ENCODE results near the gene PTPRN2.

The PTPRN2 gene

DNA sequence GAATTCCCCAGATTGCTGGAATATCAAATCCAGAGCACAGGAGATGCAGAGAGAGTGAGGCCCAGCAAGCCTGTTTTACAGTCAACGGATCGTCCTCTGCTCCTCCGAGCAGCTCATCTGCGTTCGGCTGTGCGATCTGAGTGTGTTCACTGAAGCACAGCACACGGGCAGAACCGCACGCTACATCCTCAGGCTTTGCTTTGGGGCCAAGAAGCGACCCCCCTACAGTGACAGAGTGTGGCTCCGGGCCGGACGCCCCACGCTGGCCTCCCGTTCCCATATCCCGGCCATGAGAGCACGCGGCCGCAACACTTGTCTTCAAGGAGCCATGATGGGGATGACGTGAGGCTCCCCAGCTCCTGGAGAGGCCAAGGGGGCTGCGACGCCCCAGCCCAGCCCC, 819.4 kb downstream of the PTPRN2 start:
- no peak overlapping the region for H3K4me3 ChIP-seq (ENCODE audit: low read length)
- no peak for DNase-seq (ENCODE audit: low read depth)
- TF ChIP-seq, protein P1, sequence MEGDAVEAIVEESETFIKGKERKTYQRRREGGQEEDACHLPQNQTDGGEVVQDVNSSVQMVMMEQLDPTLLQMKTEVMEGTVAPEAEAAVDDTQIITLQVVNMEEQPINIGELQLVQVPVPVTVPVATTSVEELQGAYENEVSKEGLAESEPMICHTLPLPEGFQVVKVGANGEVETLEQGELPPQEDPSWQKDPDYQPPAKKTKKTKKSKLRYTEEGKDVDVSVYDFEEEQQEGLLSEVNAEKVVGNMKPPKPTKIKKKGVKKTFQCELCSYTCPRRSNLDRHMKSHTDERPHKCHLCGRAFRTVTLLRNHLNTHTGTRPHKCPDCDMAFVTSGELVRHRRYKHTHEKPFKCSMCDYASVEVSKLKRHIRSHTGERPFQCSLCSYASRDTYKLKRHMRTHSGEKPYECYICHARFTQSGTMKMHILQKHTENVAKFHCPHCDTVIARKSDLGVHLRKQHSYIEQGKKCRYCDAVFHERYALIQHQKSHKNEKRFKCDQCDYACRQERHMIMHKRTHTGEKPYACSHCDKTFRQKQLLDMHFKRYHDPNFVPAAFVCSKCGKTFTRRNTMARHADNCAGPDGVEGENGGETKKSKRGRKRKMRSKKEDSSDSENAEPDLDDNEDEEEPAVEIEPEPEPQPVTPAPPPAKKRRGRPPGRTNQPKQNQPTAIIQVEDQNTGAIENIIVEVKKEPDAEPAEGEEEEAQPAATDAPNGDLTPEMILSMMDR (conservative IDR thresholded peaks at IDR 0.05; ENCODE audit: low read length): no peak

DNA sequence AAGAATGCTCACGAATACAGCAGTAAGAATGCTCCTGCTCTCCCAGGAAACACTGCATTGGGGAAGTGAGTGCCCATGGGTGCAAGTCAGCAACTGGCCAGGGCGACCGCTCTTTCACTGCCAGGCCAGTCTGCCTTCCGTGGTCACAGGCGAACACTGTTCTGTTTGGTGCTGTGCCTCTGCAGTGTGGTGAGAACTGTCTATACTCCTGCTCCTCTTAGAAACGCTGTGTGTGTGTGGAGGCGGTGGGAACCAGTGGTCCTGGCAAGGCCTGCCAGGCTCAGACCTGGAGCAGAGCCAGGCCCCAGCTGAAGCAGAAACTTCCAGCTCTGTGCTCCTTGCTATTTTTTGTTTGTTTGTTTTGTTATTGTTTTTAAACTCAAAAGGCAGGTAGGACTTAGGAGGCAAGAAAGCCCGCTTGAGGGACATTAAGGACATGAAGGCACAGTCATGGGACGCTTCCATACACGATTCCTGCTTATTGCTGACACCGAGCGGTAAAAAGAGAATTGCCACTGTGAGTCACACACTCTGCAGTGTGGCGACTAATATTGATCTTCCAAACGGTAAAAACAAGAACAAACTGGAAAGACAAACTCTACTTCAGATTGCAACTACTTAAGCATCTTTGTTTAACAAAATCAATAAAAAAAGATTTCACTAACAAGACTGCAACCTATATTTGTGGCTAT, 820.0 kb downstream of the PTPRN2 start:
- H3K4me3 ChIP-seq (ENCODE audit: low read length): no peak overlapping the region
- no peak for DNase-seq (ENCODE audit: low read depth)
- TF ChIP-seq, protein P1 (conservative IDR thresholded peaks at IDR 0.05; ENCODE audit: low read length): no peak

DNA sequence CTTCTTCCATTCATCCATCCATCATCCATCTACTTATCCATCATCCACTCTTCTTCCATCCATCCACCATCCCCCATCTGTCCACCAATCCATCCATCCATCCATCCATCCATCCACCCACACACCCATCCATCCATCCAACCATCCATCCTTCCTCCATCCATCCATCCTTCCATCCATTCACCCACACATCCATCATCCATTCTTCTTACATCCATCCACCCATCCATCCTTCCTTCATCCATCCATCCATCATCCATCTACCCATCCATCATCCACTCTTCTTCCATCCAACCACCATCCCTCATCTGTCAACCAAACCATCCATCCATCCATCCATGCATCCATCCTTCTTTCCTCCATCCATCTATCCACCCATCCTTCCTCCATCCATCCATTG, 821.5 kb downstream of the PTPRN2 start:
- no peak overlapping the region for H3K4me3 ChIP-seq (ENCODE audit: low read length)
- TF ChIP-seq, protein P1 (conservative IDR thresholded peaks at IDR 0.05; ENCODE audit: low read length): no peak
- no peak for DNase-seq (ENCODE audit: low read depth)

DNA sequence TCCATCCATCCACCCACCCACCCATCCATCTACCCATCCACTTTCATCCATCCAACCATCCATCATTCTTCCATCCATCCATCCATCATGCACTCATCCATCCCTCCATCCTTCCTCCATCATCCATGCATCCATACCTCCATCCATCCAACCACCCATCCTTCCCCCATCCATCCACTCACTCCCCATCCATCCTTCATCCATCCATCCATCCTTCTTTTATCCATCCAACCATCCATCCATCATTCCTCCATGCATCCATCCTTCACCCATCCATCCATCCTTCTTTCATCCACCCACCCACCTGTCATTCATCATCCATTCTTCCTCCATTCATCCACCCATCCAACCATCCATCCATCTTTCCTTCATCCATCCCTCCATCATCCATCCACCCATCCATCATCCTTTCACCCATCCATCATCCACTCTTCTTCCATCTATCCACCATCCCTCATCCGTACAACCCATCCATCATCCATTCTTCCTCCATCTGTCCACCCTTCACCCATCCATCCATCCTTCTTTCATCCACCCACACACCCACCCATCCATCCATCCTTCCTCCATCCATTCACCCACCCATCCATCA, 822.6 kb downstream of the PTPRN2 start:
- TF ChIP-seq, protein P1 (conservative IDR thresholded peaks at IDR 0.05; ENCODE audit: low read length): no peak
- no peak overlapping the region for H3K4me3 ChIP-seq (ENCODE audit: low read length)
- no peak for DNase-seq (ENCODE audit: low read depth)

DNA sequence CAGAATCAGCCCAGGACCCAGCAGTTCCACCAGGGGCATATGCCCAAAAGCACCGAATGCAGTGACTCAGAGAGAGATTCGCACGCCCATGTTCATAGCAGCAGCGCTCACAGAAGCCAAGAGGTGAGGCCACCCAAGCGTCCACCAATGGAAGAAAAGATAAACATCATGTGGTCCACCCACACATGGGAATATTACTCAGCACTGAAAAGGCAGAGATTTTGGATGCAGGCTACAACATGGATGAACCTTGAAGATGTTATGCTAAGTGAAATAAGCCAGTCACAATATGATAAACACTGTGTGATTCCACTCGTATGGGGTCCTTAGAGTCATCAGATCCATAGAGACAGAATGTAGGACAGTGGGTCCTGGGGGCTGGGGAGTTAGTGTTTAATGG, 823.4 kb downstream of the PTPRN2 start:
- TF ChIP-seq, protein P1 (conservative IDR thresholded peaks at IDR 0.05; ENCODE audit: low read length): no peak
- DNase-seq (ENCODE audit: low read depth): no peak

DNA sequence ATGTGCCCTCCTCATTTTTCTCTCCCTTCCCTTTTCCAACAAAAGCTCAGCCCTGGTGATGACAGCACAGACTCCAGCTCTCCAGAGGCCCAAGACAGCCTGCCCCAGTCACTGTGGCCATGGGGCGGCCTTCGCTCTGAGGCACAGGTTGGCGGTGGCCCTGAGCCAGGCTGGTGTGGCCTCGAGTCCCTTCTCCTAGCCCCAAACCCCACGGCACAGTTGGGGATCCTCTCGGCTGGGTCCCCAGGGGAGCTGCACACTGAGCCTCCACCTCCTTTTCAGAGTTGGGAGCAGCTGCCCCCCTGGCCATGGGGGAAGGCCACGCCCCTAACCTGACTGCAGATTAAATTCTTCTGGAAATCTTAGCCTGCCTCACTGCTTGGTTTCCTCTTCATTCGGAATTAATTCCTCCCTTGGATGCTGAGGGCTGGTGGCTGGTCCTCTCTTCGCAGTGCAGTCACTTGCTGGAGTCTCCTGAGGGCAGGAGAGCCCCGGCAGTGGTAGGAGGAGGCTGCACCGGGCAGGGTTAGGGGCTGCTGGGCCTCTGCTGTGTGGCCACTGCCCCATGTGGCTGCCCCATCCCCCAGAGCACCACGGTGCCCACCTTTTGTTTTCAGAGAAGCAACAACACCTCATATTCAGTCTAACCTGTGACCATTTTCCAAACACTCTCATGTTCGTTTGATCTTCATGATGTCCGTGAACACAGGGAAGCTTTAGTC, 824.2 kb downstream of the PTPRN2 start:
- TF ChIP-seq, protein P1 (conservative IDR thresholded peaks at IDR 0.05; ENCODE audit: low read length): no peak
- H3K4me3 ChIP-seq (ENCODE audit: low read length): no peak overlapping the region
- DNase-seq (ENCODE audit: low read depth): no peak

More for the DNA sequence above, 823.4 kb downstream of the PTPRN2 start:
- no peak overlapping the region for H3K4me3 ChIP-seq (ENCODE audit: low read length)

Data from AG10803 (cell line).